KOPT-K1 (cell line): ENCODE data around the gene SLC31A1.
"Not testable (repeated sequence)": the region's sequence is repeated elsewhere in the genome, so short reads cannot be mapped to it uniquely, and the experiment has no call there.

Source experiments
- H3K27ac ChIP-seq: fragments of 200-600 bp; sonication (generic); 2 replicates; pipeline ENCODE4 v1.5.1; 2016; ENCODE audit warnings: antibody characterized with exemption, mild to moderate bottlenecking, low read depth, low read length; ENCODE audit not compliant: poor library complexity, severe bottlenecking
- H3K36me3 ChIP-seq: fragments of 200-600 bp; sonication (generic); 2 replicates; pipeline ENCODE4 v1.5.1; 2017; ENCODE audit warnings: antibody characterized with exemption, mild to moderate bottlenecking, low read length, moderate library complexity; ENCODE audit not compliant: insufficient read depth
- H3K9me3 ChIP-seq: fragments of 200-600 bp; sonication (generic); 2 replicates; pipeline ENCODE4 v1.5.1; 2017; ENCODE audit warnings: antibody characterized with exemption, low read length, mild to moderate bottlenecking; ENCODE audit not compliant: insufficient read depth, poor library complexity, severe bottlenecking

The SLC31A1 gene

GRCh38 chr9:113267911-113268566 lies 46.7 kb downstream of the SLC31A1 start:
- Histone ChIP-seq H3K9me3 (no peaks in the 10 kb centered on the region), H3K36me3 (peaks cover 60% of the 10 kb centered on the region)

GRCh38 chr9:113269355-113269754 lies 48.0 kb downstream of the SLC31A1 start:
- H3K9me3 ChIP-seq: no peaks in the 10 kb centered on the region
- no peak overlapping the region for H3K27ac ChIP-seq
- peaks cover 66% of the 10 kb centered on the region for H3K36me3 ChIP-seq

More at GRCh38 chr9:113267911-113268566, 46.7 kb downstream of the SLC31A1 start:
- no peak overlapping the region for H3K27ac ChIP-seq

GRCh38 chr9:113269871-113270270 lies 48.5 kb downstream of the SLC31A1 start:
- H3K27ac ChIP-seq: no peak overlapping the region
- H3K36me3 ChIP-seq: peaks cover 66% of the 10 kb centered on the region
- no peaks in the 10 kb centered on the region for H3K9me3 ChIP-seq

- Histone ChIP-seq H3K27ac (peak overlapping the region; percentile 80), H3K36me3 (peaks cover 67% of the 10 kb centered on the region), H3K9me3 (no peaks in the 10 kb centered on the region)
Observed at GRCh38 chr9:113274474-113275156, 53.3 kb downstream of the SLC31A1 start.

- no peaks in the 10 kb centered on the region for H3K9me3 ChIP-seq
- H3K27ac ChIP-seq: peak within 1 kb of the TSS; percentile 80
- H3K36me3 ChIP-seq: peaks cover 67% of the 10 kb centered on the region
Observed at GRCh38 chr9:113275157-113276131, 54.1 kb downstream of the SLC31A1 start, which contains the start of the genes CDC26 and PRPF4. Gene CDC26 (minus strand): TSS chr9:113275572. CDS start chr9:113272507, 3,065 bp downstream. Gene PRPF4 (plus strand): TSS chr9:113275658. CDS start chr9:113275744, 86 bp downstream.

GRCh38 chr9:113278840-113279239 lies 57.5 kb downstream of the SLC31A1 start:
- Histone ChIP-seq H3K27ac (no peak overlapping the region), H3K9me3 (no peaks in the 10 kb centered on the region), H3K36me3 (peaks cover 72% of the 10 kb centered on the region)

GRCh38 chr9:113281356-113281755 lies 60.0 kb downstream of the SLC31A1 start:
- Histone ChIP-seq H3K27ac (no peak overlapping the region), H3K9me3 (no peaks in the 10 kb centered on the region), H3K36me3 (peaks cover 96% of the 10 kb centered on the region)

- H3K36me3 ChIP-seq: peaks cover 100% of the 10 kb centered on the region
- no peaks in the 10 kb centered on the region for H3K9me3 ChIP-seq
- no peak overlapping the region for H3K27ac ChIP-seq
Observed at GRCh38 chr9:113289091-113289490, 67.7 kb downstream of the SLC31A1 start.

GRCh38 chr9:113290052-113290607 lies 68.8 kb downstream of the SLC31A1 start:
- Histone ChIP-seq H3K27ac (no peak overlapping the region), H3K9me3 (no peaks in the 10 kb centered on the region), H3K36me3 (peaks cover 92% of the 10 kb centered on the region)

- Histone ChIP-seq H3K27ac (no peak overlapping the region), H3K36me3 (peaks cover 60% of the 10 kb centered on the region), H3K9me3 (no peaks in the 10 kb centered on the region)
Observed at GRCh38 chr9:113293285-113293878, 72.0 kb downstream of the SLC31A1 start.

GRCh38 chr9:113296247-113296646 lies 74.9 kb downstream of the SLC31A1 start:
- not testable (repeated sequence) for H3K9me3 ChIP-seq, H3K27ac ChIP-seq
- H3K36me3 ChIP-seq: peaks cover 31% of the 10 kb centered on the region

GRCh38 chr9:113296796-113297558 lies 75.6 kb downstream of the SLC31A1 start:
- Histone ChIP-seq H3K36me3 (peaks cover 24% of the 10 kb centered on the region), H3K9me3 (no peaks in the 10 kb centered on the region), H3K27ac (no peak overlapping the region)

GRCh38 chr9:113298311-113298710 lies 77.0 kb downstream of the SLC31A1 start:
- Histone ChIP-seq H3K27ac (no peak overlapping the region), H3K36me3 (peaks cover 11% of the 10 kb centered on the region), H3K9me3 (no peaks in the 10 kb centered on the region)
